IMR-90 (cell line): ENCODE results near the gene FARS2. TPM values are rescaled to one million over a fixed set of nuclear protein-coding genes. Genes with fewer than 3 reads are reported as not detected.

Source experiments
- ATAC-seq: fragments of 200-7000 bp; cut with Tn5 transposase; 2 replicates; pipeline ENCODE4 v1.9.1; 2020; ENCODE audit warnings: low read depth, mild to moderate bottlenecking, moderate library complexity
- BruUV-seq: library from RNA; stranded (reverse); fragments of 400-500 nt; replicated peaks from 2 replicates; lab custom pipeline; 2021; lab: Mats Ljungman, UMichigan
- CTCF ChIA-PET: fragments of 300-600 bp; formaldehyde crosslinking; extraction: SDS; loops from one replicate; lab custom pipeline; 2021; ENCODE audit warnings: antibody characterized with exemption; lab: Yijun Ruan, JAX
- POLR2A ChIA-PET: fragments of 300-600 bp; sonication (Branson Sonifier 250); formaldehyde crosslinking; loops from one replicate; lab custom pipeline; 2022; ENCODE audit warnings: antibody characterized with exemption; ENCODE audit not compliant: unreplicated experiment; lab: Charles Lee
- DNase-seq: peaks from one replicate; pipeline ENCODE4 v3.0.0; 2013
- H2AFZ ChIP-seq: replicated peaks from 2 replicates; pipeline ENCODE3; 2013; ENCODE audit warnings: low read length, mild to moderate bottlenecking; ENCODE audit not compliant: poor library complexity
- H2AK5ac ChIP-seq: 2 replicates; pipeline ENCODE4 v1.6.1; 2013; ENCODE audit warnings: low read depth, low read length, inconsistent platforms
- H2AK9ac ChIP-seq: replicated peaks from 2 replicates; pipeline ENCODE3; 2013; ENCODE audit warnings: mild to moderate bottlenecking, low read depth, low read length, moderate library complexity; ENCODE audit not compliant: poor library complexity
- H2BK120ac ChIP-seq: 2 replicates; pipeline ENCODE4 v1.6.1; 2013; ENCODE audit warnings: low read depth, low read length, inconsistent platforms
- H2BK15ac ChIP-seq: 3 replicates; pipeline ENCODE4 v1.6.1; 2013; ENCODE audit warnings: low read depth, low read length, inconsistent platforms
- H2BK20ac ChIP-seq: 2 replicates; pipeline ENCODE4 v1.6.1; 2013; ENCODE audit warnings: low read depth, mild to moderate bottlenecking, inconsistent platforms, low read length, moderate library complexity
- H2BK5ac ChIP-seq: 2 replicates; pipeline ENCODE4 v1.6.1; 2013; ENCODE audit warnings: mild to moderate bottlenecking, low read depth, low read length, inconsistent platforms; ENCODE audit not compliant: poor library complexity, severe bottlenecking
- H3K14ac ChIP-seq: replicated peaks from 2 replicates; pipeline ENCODE4 v1.6.1; 2013; ENCODE audit warnings: low read depth, low read length, inconsistent platforms
- H3K18ac ChIP-seq: 2 replicates; pipeline ENCODE4 v1.6.1; 2013; ENCODE audit warnings: low read depth, low read length, control low read depth
- H3K23ac ChIP-seq: 2 replicates; pipeline ENCODE4 v1.6.1; 2013; ENCODE audit warnings: low read depth, low read length, inconsistent platforms
- H3K27ac ChIP-seq: 2 replicates; pipeline ENCODE4 v1.5.1; 2013; ENCODE audit warnings: mild to moderate bottlenecking, control low read depth, low read length; ENCODE audit not compliant: insufficient read depth
- H3K27me3 ChIP-seq: 2 replicates; pipeline ENCODE4 v1.6.1; 2013; ENCODE audit warnings: low read length; ENCODE audit not compliant: control insufficient read depth, insufficient read depth
- H3K36me3 ChIP-seq: 2 replicates; pipeline ENCODE4 v1.6.1; 2013; ENCODE audit warnings: low read length, mixed read lengths; ENCODE audit not compliant: control insufficient read depth, insufficient read depth
- H3K4ac ChIP-seq: 2 replicates; pipeline ENCODE4 v1.6.1; 2013; ENCODE audit warnings: low read depth, low read length, inconsistent platforms
- H3K4me1 ChIP-seq: 2 replicates; pipeline ENCODE4 v1.6.1; 2013; ENCODE audit warnings: low read length, mixed read lengths; ENCODE audit not compliant: control insufficient read depth, insufficient read depth
- H3K4me2 ChIP-seq: 2 replicates; pipeline ENCODE4 v1.6.1; 2013; ENCODE audit warnings: low read depth, mild to moderate bottlenecking, control low read depth, low read length, moderate library complexity
- H3K4me3 ChIP-seq: 2 replicates; pipeline ENCODE4 v1.5.1; 2013; ENCODE audit warnings: low read depth, mild to moderate bottlenecking, control low read depth, low read length, moderate library complexity; ENCODE audit not compliant: insufficient read depth
- H3K56ac ChIP-seq: 2 replicates; pipeline ENCODE4 v1.6.1; 2013; ENCODE audit warnings: low read length, inconsistent platforms; ENCODE audit not compliant: insufficient read depth; ENCODE audit errors: extremely low read depth
- H3K79me1 ChIP-seq, 2 experiments: 2 replicates each; pipeline ENCODE4 v1.6.1; 2013; ENCODE audit warnings: low read length in 2 of 2, inconsistent platforms in 1 of 2, low read depth in 1 of 2
- H3K9ac ChIP-seq: 2 replicates; pipeline ENCODE4 v1.6.1; 2013; ENCODE audit warnings: low read depth, low read length, control low read depth
- H3K9me1 ChIP-seq: 2 replicates; pipeline ENCODE4 v1.6.1; 2013; ENCODE audit warnings: low read length, inconsistent platforms; ENCODE audit not compliant: insufficient read depth
- H3K9me3 ChIP-seq: 2 replicates; pipeline ENCODE4 v1.6.1; 2013; ENCODE audit warnings: low read length; ENCODE audit not compliant: control insufficient read depth, insufficient read depth
- H4K20me1 ChIP-seq: 2 replicates; pipeline ENCODE4 v1.6.1; 2013; ENCODE audit warnings: low read length, inconsistent platforms; ENCODE audit not compliant: insufficient read depth
- H4K5ac ChIP-seq: 2 replicates; pipeline ENCODE4 v1.6.1; 2013; ENCODE audit warnings: mild to moderate bottlenecking, low read depth, low read length, control low read depth
- H4K8ac ChIP-seq, 2 experiments: 2 replicates each; pipeline ENCODE4 v1.6.1; 2013; ENCODE audit warnings: low read depth in 2 of 2, low read length in 2 of 2, control low read depth in 1 of 2, inconsistent platforms in 1 of 2
- H4K91ac ChIP-seq: 2 replicates; pipeline ENCODE4 v1.6.1; 2013; ENCODE audit warnings: low read depth, low read length, inconsistent platforms; ENCODE audit not compliant: insufficient read depth
- CEBPB ChIP-seq: IDR thresholded peaks from 2 replicates; pipeline ENCODE4 v1.6.1; 2012; ENCODE audit warnings: low read depth, low read length, improper control_type of control experiment
- CTCF ChIP-seq: conservative IDR thresholded peaks from 2 replicates; pipeline ENCODE4 v1.5.1; 2012; ENCODE audit warnings: mild to moderate bottlenecking, low read depth, low read length, improper control_type of control experiment
- ELK1 ChIP-seq: fragments of 150-350 bp; IDR thresholded peaks from 2 replicates; pipeline ENCODE4 v1.6.1; 2016; ENCODE audit warnings: low read depth, mild to moderate bottlenecking, low read length, moderate library complexity, borderline replicate concordance
- FOS ChIP-seq: fragments of 150-350 bp; IDR thresholded peaks from 2 replicates; pipeline ENCODE4 v1.6.1; 2016; ENCODE audit warnings: low read depth, low read length
- MAFK ChIP-seq: IDR thresholded peaks from 2 replicates; pipeline ENCODE4 v1.6.1; 2012; ENCODE audit warnings: low read depth, low read length, improper control_type of control experiment
- NFE2L2 ChIP-seq: fragments of 150-350 bp; IDR thresholded peaks from 2 replicates; pipeline ENCODE4 v1.6.1; 2016; ENCODE audit warnings: low read depth, mild to moderate bottlenecking, low read length
- POLR2A ChIP-seq: IDR thresholded peaks from 2 replicates; pipeline ENCODE4 v1.6.1; 2012; ENCODE audit warnings: mild to moderate bottlenecking, low read depth, low read length
- RFX5 ChIP-seq: IDR thresholded peaks from 2 replicates; pipeline ENCODE4 v1.8.0; 2012; ENCODE audit warnings: low read depth, mild to moderate bottlenecking, low read length, moderate library complexity
- WGBS, 2 experiments: methylation state at CpG; one replicate each; pipeline versions ENCODE4 v1.1.5 to v1.1.7; 2013; ENCODE audit warnings: missing lambda C conversion rate in 2 of 2; ENCODE audit not compliant: insufficient read length in 1 of 2; ENCODE audit errors: extremely low coverage in 2 of 2; 5-methylcytosine and 5-hydroxymethylcytosine counted together
- dilution Hi-C: fragments of 300-500 bp; cut with HindIII; formaldehyde crosslinking; loops from one replicate; pipeline ENCODE4 v1.14.3; 2018; ENCODE audit warnings: low sequenced_read_pairs; ENCODE audit not compliant: unreplicated experiment
- in situ Hi-C: fragments of 300-500 bp; cut with MboI; formaldehyde crosslinking; loops from 3 replicates; pipeline ENCODE4 v1.14.3; 2019; ENCODE audit warnings: low sequenced_read_pairs, inconsistent platforms, mixed read lengths
- intact Hi-C: fragments of 100-400 bp; cut with micrococcal nuclease; formaldehyde crosslinking; loops from 2 replicates; pipeline ENCODE4 v1.10.0; 2022
- polyA plus RNA-seq, 3 experiments: library from polyadenylated mRNA; depleted of rRNA; stranded (reverse); fragments of >200 nt; gene quantifications; 2 replicates each; pipeline ENCODE4 v1.2.3, GENCODE V29; 2012; ENCODE audit warnings: low replicate concordance in 1 of 3
- total RNA-seq: library from RNA; depleted of rRNA; stranded (reverse); fragments of >200 nt; gene quantifications from 2 replicates; pipeline ENCODE4 v1.2.3, GENCODE V29; 2012

FARS2 gene
- total and polyA plus RNA-seq, 2 of the 4 experiments (the other 2 are of a cell fraction) = 12.1 to 28.9 TPM

- H2AFZ ChIP-seq = no peak overlapping the region
- H3K9me1 ChIP-seq = peaks cover 16% of the 10 kb centered on the region; the same call in 1 of the 2 replicates
- ATAC-seq (no peak), DNase-seq (no peak)
- H3K27me3 ChIP-seq = no peaks in the 10 kb centered on the region
- no peak overlapping the region for H2BK15ac ChIP-seq
- H2AK5ac ChIP-seq = no peak overlapping the region
- H4K91ac ChIP-seq = no peak overlapping the region
- no peak overlapping the region for H3K18ac ChIP-seq
- intact Hi-C loops (no loop called here), dilution Hi-C loops (no loop called here), in situ Hi-C loops (no loop called here)
- POLR2A ChIA-PET = no interaction called here
- H3K14ac ChIP-seq = no peak overlapping the region
- no peak overlapping the region for H4K5ac ChIP-seq
- H4K8ac ChIP-seq = no peak overlapping the region
- no peak overlapping the region for H3K4me2 ChIP-seq
- H2BK20ac ChIP-seq = no peak overlapping the region
- H3K4ac ChIP-seq = no peak overlapping the region
- no TSS peak for BruUV-seq
- whole genome bisulfite sequencing, 2 experiments = no CpG with 5 or more reads among the region's 1 CpG
- no peak overlapping the region for H3K4me3 ChIP-seq
- no peak overlapping the region for H2AK9ac ChIP-seq
- peaks cover 15 to 37% of the 10 kb centered on the region in 2 experiments for H3K79me1 ChIP-seq
- CTCF ChIA-PET = no interaction called here
- peaks cover 13% of the 10 kb centered on the region; the same call in 1 of the 2 replicates for H4K20me1 ChIP-seq
- H3K9me3 ChIP-seq = no peaks in the 10 kb centered on the region
- no peak overlapping the region for H3K9ac ChIP-seq
- no peak overlapping the region for H3K23ac ChIP-seq
- peaks cover 2% of the 10 kb centered on the region; the same call in 1 of the 2 replicates for H3K4me1 ChIP-seq
- TF ChIP-seq POLR2A (no peak), CEBPB (no peak), MAFK (no peak), CTCF (no peak), RFX5 (no peak), FOS (no peak), NFE2L2 (no peak), ELK1 (no peak)
- H3K56ac ChIP-seq = no peak overlapping the region
- no peak overlapping the region for H2BK120ac ChIP-seq
- H2BK5ac ChIP-seq = no peak overlapping the region
- H3K27ac ChIP-seq = no peak overlapping the region
- H3K36me3 ChIP-seq = no peaks in the 10 kb centered on the region
These were observed 39.0 kb downstream of the FARS2 start for GRCh38 chr6:5300206-5300764.
